Duodenal mucosa (tissue), 2 donors: Measurements from ENCODE around the gene TMOD2.

Experiments used
- H3K27ac ChIP-seq: one replicate; pipeline ENCODE4 v1.7.0; 2013; ENCODE audit warnings: low read depth, low read length
- H3K27me3 ChIP-seq, 2 donors: one replicate each; pipeline ENCODE4 v1.7.0; 2013; ENCODE audit warnings: low read length in 2 of 2, control low read depth in 1 of 2; ENCODE audit not compliant: insufficient read depth in 2 of 2, control insufficient read depth in 1 of 2
- H3K36me3 ChIP-seq, 2 donors: one replicate each; pipeline ENCODE4 v1.7.0; 2013; ENCODE audit warnings: low read length in 2 of 2, control low read depth in 1 of 2; ENCODE audit not compliant: insufficient read depth in 2 of 2, control insufficient read depth in 1 of 2
- H3K4me1 ChIP-seq, 2 donors: one replicate each; pipeline ENCODE4 v1.7.0; 2013; ENCODE audit warnings: low read length in 2 of 2, control low read depth in 1 of 2; ENCODE audit not compliant: insufficient read depth in 2 of 2, control insufficient read depth in 1 of 2
- H3K4me3 ChIP-seq, 2 donors: one replicate each; pipeline ENCODE4 v1.7.0; 2013; ENCODE audit warnings: low read length in 2 of 2, low read depth in 1 of 2
- H3K9ac ChIP-seq, 2 donors: one replicate each; pipeline ENCODE4 v1.7.0; 2013; ENCODE audit warnings: low read length in 2 of 2, low read depth in 1 of 2
- H3K9me3 ChIP-seq, 2 donors: one replicate each; pipeline ENCODE4 v1.7.0; 2013; ENCODE audit warnings: low read length in 2 of 2, control low read depth in 1 of 2; ENCODE audit not compliant: control insufficient read depth in 1 of 2

TMOD2 gene

DNA sequence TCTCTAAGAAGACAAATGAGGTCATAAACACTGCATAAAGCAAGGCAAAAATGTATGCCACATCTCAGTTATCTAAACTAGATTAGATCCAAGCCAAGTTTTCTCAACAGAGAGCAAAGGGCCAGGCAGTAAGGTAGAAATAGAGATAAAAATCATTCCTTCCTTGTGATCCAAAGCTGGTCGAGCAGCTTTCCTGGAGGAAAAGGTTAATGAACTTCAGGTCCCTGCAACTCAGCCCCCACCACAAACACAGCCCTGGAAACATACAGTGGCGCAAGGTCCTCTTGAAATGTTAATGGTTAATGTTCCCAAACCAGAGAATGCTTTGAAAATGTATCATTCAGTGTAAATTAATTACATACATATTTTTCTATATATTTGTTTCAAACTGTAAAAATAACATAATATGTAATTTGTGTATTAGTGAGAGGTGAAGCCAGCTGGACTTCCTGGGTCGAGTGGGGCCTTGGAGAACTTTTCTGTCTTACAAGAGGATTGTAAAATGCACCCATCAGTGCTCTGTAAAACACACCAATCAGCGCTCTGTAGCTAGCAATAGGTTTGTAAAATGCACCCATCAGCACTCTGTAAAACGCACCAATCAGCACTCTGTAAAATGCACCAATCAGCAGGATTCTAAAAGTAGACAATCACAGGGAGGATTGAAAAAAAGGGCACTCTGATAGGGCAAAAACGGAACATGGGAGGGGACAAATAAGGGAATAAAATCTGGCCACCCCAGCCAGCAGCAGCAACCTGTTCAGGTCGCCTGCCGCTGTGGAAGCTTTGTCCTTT lies 31.0 kb upstream of the TMOD2 start:
- H3K4me3 ChIP-seq = no peak overlapping the region
- no peaks in the 10 kb centered on the region for H3K27me3 ChIP-seq
- no peaks in the 10 kb centered on the region for H3K9me3 ChIP-seq
- peaks cover 39 to 48% of the 10 kb centered on the region in 2 donors for H3K4me1 ChIP-seq
- no peaks in the 10 kb centered on the region for H3K36me3 ChIP-seq
- no peak overlapping the region for H3K9ac ChIP-seq
- no peak overlapping the region for H3K27ac ChIP-seq

DNA sequence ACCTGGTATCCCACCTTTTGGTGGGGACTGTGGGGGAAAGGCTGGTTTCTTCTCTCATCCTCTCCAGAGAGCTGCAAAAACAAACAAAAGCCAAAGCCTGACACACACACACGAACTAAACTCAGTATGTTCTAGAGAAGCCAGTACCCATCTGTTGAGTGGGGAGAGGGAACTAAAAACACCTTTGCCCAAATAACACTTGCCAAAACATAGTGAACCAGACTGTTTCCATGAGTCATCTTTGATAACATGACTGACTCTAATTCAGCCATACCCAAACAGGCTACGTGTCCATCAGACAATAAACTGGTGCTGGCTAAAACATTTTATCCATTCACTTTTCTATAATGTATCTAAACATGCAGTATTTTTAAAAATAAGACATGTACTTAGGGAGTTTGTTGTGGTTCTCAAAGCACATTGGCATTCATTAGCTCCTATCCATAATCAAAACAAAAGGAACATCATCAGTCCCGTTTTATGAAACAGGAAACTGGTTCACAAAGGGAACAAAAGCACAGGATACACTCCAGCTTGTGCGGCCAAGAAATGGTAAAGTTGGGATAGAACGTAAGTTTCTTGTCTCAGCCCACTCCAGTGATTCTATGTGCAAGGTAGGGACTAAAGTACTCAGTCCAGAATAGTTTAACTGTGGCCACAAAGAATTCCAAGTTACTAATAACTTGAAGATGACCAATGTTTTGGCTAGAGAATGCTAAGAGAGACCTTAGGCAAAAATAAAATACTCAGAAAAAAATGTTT lies 30.0 kb upstream of the TMOD2 start:
- Histone ChIP-seq H3K27me3 (no peaks in the 10 kb centered on the region), H3K4me3 (no peak overlapping the region), H3K9me3 (no peaks in the 10 kb centered on the region), H3K36me3 (no peaks in the 10 kb centered on the region), H3K9ac (no peak overlapping the region), H3K27ac (no peak overlapping the region), H3K4me1 (peaks cover 33 to 46% of the 10 kb centered on the region in 2 donors)

DNA sequence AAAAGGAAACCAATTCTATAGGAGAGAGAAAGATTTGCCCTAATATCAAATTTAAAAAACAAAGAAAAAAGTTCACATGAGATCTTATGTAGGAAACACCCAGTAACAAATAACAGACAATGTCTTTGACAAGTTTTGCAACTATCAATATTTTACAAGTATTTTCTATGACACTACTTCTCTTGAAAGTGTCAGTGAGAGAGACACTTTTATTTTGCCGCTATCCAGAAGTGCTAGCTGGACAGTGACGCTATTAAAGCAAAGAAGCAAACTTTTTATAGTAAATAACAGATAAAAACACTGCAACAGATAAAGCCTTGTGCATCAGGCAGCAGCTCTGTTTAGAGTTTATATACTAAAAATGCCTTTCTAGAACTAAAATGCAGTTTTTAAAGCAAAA lies 27.2 kb upstream of the TMOD2 start:
- Histone ChIP-seq H3K4me3 (no peak overlapping the region), H3K36me3 (no peaks in the 10 kb centered on the region), H3K4me1 (peaks cover 39 to 49% of the 10 kb centered on the region in 2 donors), H3K27me3 (no peaks in the 10 kb centered on the region), H3K27ac (no peak overlapping the region), H3K9ac (no peak overlapping the region), H3K9me3 (no peaks in the 10 kb centered on the region)

DNA sequence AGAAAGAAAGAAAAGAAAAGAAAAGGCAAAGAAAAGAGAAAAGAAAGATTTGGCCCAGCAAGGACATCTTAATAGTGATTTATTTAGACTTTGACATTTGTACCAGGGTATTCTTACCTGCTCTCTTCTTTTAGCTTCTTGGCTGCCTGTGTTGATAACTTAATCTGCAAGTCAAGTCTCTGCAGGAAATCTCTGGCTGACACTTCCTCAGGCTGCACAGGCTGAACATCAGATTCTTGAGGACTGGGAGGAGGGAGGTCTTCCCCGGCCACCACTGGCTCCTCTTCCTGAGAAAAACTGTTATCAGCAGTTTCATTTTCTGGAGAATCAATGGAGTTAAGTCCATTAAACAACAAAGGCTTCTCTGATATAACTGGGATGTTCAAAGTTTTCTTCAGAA lies 26.7 kb upstream of the TMOD2 start:
- Histone ChIP-seq H3K36me3 (no peaks in the 10 kb centered on the region), H3K9ac (no peak overlapping the region), H3K27me3 (no peaks in the 10 kb centered on the region), H3K4me1 (peaks cover 36 to 44% of the 10 kb centered on the region in 2 donors), H3K27ac (no peak overlapping the region), H3K4me3 (no peak overlapping the region), H3K9me3 (no peaks in the 10 kb centered on the region)

DNA sequence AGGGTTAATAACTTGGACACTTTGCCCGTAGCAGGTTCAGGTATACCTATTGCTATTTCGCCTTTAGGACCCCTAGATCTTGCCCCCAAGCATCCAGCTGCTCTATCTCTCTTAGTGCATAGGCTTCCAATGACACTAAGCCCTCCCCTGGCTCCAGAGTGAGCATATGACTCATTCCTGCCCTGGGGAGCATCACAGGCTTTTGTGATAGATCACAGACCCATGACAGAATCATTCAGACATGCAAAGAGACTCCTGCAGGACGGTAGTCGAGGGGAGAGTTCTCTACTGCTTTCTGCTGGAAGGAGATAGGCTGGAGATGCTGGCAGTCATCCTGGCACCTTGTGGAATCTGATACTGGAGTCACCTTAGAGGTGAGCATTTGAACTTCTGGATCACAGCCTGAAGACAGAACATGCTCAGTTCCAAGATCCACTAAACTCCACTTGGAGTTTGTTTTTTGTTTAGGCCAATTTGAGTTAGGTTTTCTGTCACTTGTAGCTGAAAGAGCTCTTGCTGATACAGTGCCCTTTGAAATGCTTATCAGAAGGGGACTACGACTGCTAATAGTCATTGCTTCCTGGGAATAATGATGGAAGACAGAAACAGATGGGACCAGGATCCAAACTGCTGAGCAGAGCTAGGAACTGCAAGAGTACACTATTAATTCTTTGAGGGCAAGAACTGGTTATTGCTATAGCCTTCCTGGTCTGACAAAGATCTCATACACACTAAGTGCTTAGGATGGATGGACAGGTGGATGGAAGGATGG lies 24.9 kb upstream of the TMOD2 start:
- Histone ChIP-seq H3K4me1 (peaks cover 31 to 46% of the 10 kb centered on the region in 2 donors), H3K9ac (no peak overlapping the region), H3K36me3 (no peaks in the 10 kb centered on the region), H3K4me3 (no peak overlapping the region), H3K27me3 (no peaks in the 10 kb centered on the region), H3K9me3 (no peaks in the 10 kb centered on the region), H3K27ac (no peak overlapping the region)

DNA sequence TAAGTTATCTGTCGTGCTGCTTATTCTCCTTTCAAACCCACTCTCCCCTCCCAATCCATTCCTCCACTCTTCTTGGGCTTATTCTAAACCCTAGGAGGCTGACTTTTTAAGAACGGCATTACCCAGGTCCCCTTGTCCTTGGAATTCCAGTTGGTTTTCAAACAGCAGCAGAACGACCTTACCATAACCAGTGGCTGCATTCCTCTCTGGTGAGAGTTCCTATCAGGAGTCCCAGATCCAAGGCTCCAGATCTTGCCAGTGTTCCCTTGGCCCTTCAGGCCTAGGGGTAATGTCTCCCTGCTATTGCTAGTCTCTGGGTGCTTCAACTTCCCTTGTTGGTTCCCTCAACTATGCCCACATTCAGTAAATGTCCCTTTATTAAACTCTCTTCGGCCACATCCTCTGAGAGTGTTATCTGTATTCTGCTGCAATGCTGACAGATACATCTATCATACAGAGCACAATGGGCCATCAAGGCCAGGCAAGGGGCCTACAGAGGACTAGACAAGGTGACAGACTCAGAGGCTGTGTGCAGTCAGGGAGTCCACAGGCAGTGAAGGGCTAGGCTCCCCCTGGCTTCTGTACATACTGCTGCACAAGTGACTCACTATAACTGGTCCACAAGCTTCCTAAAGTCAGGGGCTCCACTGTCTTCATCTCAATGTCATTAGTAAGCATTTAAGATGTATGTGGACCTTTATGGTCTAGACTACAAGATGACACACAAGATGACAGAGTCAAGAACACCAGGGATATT lies 24.1 kb upstream of the TMOD2 start:
- no peak overlapping the region for H3K27ac ChIP-seq
- H3K4me1 ChIP-seq = peaks cover 40 to 47% of the 10 kb centered on the region in 2 donors
- no peak overlapping the region for H3K9ac ChIP-seq
- H3K9me3 ChIP-seq = no peaks in the 10 kb centered on the region
- no peaks in the 10 kb centered on the region for H3K27me3 ChIP-seq
- no peaks in the 10 kb centered on the region for H3K36me3 ChIP-seq
- H3K4me3 ChIP-seq = no peak overlapping the region

DNA sequence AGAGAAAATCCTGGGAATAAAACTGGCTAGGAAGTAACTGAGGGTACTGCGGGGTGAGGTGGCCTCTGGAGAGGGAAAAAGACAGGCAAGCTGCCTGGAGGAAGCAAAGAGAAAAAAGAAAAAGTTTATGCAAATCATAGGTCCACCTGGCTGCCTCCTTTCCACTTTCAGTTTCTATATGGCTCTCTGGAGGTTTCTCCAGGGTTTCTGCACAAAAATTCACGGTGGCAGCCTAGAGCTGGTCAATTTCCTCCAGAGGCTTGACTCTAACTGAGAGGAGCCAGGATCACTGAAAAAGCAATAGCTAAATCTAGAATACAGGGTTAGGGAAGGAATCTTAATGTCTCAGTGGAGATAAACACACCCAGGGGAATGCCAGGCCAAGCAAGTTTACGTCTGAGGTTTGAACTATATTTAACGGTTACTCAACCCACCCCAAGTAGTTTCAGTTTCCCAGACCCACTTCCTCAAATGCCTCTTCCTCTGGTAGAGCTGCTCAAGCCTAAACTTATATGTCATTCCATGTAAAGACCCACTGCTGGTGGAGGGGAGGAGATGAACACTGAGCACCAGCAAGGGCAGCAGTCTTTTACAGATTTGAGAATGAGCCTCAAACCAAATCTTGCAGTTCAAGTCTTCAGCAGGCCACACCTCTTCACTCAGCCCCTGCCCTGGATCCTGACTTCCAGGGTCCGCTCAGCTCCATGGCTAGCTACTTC lies 19.7 kb upstream of the TMOD2 start:
- Histone ChIP-seq H3K36me3 (no peaks in the 10 kb centered on the region), H3K9me3 (no peaks in the 10 kb centered on the region), H3K9ac (peak overlapping the region; percentile 59 to 61), H3K4me3 (peak overlapping the region; percentile 64 to 69), H3K4me1 (peaks cover 48 to 61% of the 10 kb centered on the region in 2 donors), H3K27ac (peak overlapping the region; percentile 49), H3K27me3 (no peaks in the 10 kb centered on the region)

DNA sequence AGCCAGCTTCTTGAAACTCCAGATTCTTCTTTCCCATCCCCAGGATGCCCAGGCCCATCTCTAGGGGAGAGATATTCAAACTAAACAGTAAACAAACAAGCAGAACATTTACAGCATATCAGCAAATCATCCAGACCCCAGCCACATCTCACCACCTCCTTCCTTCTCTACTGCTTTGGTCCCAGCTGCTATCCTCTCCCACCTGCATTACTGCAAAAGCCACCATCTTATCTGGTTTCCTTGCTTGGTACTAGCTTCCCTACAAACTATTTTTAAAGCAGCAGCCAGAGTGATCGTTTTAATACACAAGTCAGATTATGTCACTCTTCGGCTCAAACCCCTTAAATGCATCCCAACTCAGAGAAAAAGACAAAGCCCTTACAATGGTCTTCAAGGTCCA lies 18.8 kb upstream of the TMOD2 start:
- no peaks in the 10 kb centered on the region for H3K9me3 ChIP-seq
- H3K27ac ChIP-seq = peak overlapping the region; percentile 49
- peaks cover 42 to 52% of the 10 kb centered on the region in 2 donors for H3K4me1 ChIP-seq
- no peaks in the 10 kb centered on the region for H3K36me3 ChIP-seq
- no peak overlapping the region for H3K9ac ChIP-seq
- H3K4me3 ChIP-seq = peak overlapping the region in 1 of 2 donors; percentile 69
- H3K27me3 ChIP-seq = no peaks in the 10 kb centered on the region

DNA sequence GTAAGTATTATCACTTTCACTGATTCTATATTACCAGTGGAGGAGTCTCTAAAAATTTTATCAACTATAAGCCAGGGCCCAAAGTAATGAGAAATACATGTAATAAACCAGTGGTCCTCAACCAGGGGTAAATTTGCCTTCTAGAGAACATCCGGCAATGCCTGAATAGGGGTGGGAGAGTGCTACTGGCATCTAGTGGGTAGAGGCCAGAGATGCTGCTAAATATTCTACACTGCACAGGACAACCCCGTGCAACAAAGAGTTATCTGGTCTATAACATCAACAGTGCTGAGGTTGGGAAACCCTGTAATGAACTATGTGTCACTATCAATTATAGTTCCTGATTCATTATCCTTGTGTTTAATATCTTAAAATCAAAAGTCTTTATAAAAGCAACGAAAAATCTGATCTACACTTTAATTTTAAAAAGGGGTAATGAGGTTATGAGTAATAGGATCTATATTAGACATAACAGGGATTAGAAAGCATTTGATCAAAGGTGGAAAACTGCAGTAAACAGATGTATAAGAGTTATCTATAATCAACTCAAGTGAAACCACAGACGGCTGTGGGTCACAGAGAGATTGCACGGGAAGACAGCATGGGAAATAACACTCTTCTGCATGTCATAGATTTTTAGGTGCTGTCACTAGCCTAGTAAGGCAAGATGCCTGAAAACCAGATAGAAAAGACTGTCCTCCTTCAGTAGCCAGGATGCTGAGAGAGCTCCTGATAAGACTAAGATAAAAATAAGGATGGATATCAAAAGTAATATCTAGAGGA lies 16.0 kb upstream of the TMOD2 start:
- H3K27me3 ChIP-seq = no peaks in the 10 kb centered on the region
- no peak overlapping the region for H3K9ac ChIP-seq
- peaks cover 44 to 57% of the 10 kb centered on the region in 2 donors for H3K4me1 ChIP-seq
- H3K9me3 ChIP-seq = no peaks in the 10 kb centered on the region
- H3K36me3 ChIP-seq = no peaks in the 10 kb centered on the region
- peak overlapping the region; percentile 80 to 82 for H3K4me3 ChIP-seq
- no peak overlapping the region for H3K27ac ChIP-seq
